OCI-LY1 (cell line): ENCODE results near the gene BACE1-AS.

Source experiments
- EZH2 ChIP-seq: fragments of 200-600 bp; sonication (generic), shearing (Covaris generic); IDR thresholded peaks from 2 replicates; pipeline ENCODE4 v1.8.0; 2017; ENCODE audit warnings: borderline replicate concordance, mixed run types, mild to moderate bottlenecking, antibody characterized with exemption, low read length, moderate library complexity, mixed read lengths
- TF ChIP-seq, protein P1 (sequence below): fragments of 200-600 bp; sonication (generic), shearing (Covaris generic); IDR thresholded peaks from 2 replicates; pipeline ENCODE4 v1.5.1; 2017; ENCODE audit warnings: mild to moderate bottlenecking, antibody characterized with exemption, low read length, moderate library complexity, mixed read lengths

DNA sequence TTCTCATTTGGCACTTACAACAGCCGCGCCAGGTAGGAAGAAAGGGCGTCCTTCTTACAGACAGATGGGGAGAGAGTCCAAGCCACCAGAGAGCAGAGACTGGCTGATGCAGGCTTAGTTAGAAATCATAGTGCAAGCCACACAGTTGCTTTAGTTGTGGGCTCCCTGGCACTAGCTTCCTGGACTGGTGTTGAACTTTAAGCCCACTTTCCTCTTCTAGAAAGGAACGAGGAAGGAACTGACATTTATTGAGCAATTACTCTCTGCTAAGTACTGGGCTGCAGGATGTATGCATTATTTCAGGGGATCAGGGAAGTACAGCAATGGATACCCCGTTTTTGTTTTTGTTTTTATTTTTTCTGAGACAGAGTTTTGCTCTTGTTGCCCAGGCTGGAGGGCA, 21.9 kb downstream of the BACE1-AS start:
- no peak for TF ChIP-seq EZH2
- TF ChIP-seq, protein P1, sequence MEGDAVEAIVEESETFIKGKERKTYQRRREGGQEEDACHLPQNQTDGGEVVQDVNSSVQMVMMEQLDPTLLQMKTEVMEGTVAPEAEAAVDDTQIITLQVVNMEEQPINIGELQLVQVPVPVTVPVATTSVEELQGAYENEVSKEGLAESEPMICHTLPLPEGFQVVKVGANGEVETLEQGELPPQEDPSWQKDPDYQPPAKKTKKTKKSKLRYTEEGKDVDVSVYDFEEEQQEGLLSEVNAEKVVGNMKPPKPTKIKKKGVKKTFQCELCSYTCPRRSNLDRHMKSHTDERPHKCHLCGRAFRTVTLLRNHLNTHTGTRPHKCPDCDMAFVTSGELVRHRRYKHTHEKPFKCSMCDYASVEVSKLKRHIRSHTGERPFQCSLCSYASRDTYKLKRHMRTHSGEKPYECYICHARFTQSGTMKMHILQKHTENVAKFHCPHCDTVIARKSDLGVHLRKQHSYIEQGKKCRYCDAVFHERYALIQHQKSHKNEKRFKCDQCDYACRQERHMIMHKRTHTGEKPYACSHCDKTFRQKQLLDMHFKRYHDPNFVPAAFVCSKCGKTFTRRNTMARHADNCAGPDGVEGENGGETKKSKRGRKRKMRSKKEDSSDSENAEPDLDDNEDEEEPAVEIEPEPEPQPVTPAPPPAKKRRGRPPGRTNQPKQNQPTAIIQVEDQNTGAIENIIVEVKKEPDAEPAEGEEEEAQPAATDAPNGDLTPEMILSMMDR: no peak
